Measurements from ENCODE around the gene TOMM20. TPM values are rescaled to one million over a fixed set of nuclear protein-coding genes. Genes with fewer than 3 reads are reported as not detected.
A peak's percentile ranks its signal among the peaks of the same experiment; 100 is the strongest.

TOMM20 gene
- total RNA-seq, 2 donors from 2014 or later: 76.2 to 127 TPM

DNA sequence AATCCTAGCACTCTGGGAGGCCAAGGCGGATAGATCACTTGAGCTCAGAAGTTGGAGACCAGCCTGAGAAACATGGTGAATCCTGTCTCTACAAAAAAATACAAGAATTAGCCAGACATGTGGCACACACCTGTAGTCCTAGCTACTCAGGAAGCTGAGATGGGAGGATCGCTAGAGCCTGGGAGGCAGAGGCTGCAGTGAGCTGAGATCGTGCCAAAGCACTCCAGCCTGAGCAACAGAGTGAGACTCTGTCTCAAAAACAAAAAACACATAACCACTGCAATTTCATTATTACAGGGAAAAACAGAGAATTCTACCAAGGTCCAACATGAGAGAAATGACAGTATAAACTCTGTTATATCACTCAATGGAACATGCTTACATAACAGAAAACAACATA is 4.4 kb upstream of the TOMM20 start:
- no peaks in the 10 kb centered on the region for H3K9me3 ChIP-seq
- H3K27me3 ChIP-seq: no peaks in the 10 kb centered on the region
- H3K4me3 ChIP-seq: no peak overlapping the region
- no peak overlapping the region for H3K9ac ChIP-seq (ENCODE audit: low read depth in 2 of 2, low read length in 2 of 2)
- TF ChIP-seq, protein P1, sequence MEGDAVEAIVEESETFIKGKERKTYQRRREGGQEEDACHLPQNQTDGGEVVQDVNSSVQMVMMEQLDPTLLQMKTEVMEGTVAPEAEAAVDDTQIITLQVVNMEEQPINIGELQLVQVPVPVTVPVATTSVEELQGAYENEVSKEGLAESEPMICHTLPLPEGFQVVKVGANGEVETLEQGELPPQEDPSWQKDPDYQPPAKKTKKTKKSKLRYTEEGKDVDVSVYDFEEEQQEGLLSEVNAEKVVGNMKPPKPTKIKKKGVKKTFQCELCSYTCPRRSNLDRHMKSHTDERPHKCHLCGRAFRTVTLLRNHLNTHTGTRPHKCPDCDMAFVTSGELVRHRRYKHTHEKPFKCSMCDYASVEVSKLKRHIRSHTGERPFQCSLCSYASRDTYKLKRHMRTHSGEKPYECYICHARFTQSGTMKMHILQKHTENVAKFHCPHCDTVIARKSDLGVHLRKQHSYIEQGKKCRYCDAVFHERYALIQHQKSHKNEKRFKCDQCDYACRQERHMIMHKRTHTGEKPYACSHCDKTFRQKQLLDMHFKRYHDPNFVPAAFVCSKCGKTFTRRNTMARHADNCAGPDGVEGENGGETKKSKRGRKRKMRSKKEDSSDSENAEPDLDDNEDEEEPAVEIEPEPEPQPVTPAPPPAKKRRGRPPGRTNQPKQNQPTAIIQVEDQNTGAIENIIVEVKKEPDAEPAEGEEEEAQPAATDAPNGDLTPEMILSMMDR (IDR thresholded peaks at IDR 0.05): no peak
- DNase-seq: no peak
- H3K4me1 ChIP-seq: no peaks in the 10 kb centered on the region
- intact Hi-C loops (cut with DNase I): no loop called here
- no peak overlapping the region for H3K27ac ChIP-seq
- peaks cover 7% of the 10 kb centered on the region for H3K36me3 ChIP-seq

DNA sequence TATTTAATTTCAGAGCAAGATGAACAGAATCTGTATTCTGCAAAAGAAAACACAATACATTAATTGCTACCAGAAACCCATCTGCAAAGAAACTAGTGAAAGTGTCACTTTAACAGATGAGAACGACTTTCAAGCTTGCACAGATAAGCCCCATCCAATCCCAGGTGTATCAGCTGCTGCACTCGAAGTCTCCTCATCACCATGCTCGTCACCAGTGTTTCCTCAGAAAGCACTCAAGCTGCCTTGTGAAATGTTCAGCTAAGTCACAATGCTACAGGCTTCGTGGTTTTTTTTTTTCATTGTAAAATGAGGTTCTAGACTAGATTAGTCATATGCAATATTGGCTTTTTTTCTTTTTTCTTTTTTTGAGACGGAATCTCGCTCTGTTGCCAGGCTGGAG is 3.3 kb upstream of the TOMM20 start:
- Histone ChIP-seq H3K36me3 (peaks cover 7% of the 10 kb centered on the region), H3K27me3 (no peaks in the 10 kb centered on the region), H3K27ac (no peak overlapping the region), H3K9me3 (no peaks in the 10 kb centered on the region), H3K4me1 (no peaks in the 10 kb centered on the region), H3K9ac (ENCODE audit: low read depth in 2 of 2, low read length in 2 of 2) (no peak overlapping the region), H3K4me3 (no peak overlapping the region)
- TF ChIP-seq, protein P1 (IDR thresholded peaks at IDR 0.05): no peak
- no peak for DNase-seq
- intact Hi-C loops (cut with DNase I): no loop called here

DNA sequence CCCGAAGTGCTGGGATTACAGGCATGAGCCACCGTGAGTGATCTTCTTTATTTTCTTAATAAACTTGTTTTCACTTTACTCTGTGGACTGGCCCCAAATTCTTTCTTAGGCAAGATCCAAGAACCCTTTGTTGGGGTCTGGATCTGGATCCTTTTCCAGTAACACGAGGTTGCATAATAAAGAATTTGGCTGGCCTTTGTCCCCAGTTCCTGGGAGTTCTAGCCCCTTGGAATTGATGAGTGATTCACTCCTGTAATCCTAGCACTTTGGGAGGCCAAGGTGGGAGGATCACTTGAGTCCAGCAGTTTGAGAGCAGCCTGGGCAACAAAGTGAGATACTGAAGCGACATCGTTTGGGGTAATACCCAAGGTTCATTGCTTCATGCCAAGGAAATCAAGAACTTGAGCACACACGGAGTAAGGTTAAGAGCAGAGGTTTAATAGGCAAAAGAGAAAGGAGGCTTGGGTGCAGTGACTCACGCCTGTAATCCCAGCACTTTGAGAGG is 2.2 kb upstream of the TOMM20 start:
- no peak for DNase-seq
- H3K27me3 ChIP-seq: no peaks in the 10 kb centered on the region
- peaks cover 5% of the 10 kb centered on the region for H3K4me1 ChIP-seq
- H3K9ac ChIP-seq (ENCODE audit: low read depth in 2 of 2, low read length in 2 of 2): no peak overlapping the region
- TF ChIP-seq, protein P1 (IDR thresholded peaks at IDR 0.05): no peak
- no peaks in the 10 kb centered on the region for H3K9me3 ChIP-seq
- intact Hi-C loops (cut with DNase I): no loop called here
- no peaks in the 10 kb centered on the region for H3K36me3 ChIP-seq
- no peak overlapping the region for H3K4me3 ChIP-seq
- H3K27ac ChIP-seq: no peak overlapping the region

- Histone ChIP-seq H3K4me3 (no peak overlapping the region), H3K9me3 (no peaks in the 10 kb centered on the region), H3K36me3 (no peaks in the 10 kb centered on the region), H3K9ac (ENCODE audit: low read depth in 2 of 2, low read length in 2 of 2) (no peak overlapping the region), H3K4me1 (peaks cover 7% of the 10 kb centered on the region), H3K27me3 (no peaks in the 10 kb centered on the region), H3K27ac (no peak overlapping the region)
- DNase-seq: no peak
- TF ChIP-seq, protein P1 (IDR thresholded peaks at IDR 0.05): no peak
- intact Hi-C loops (cut with DNase I): no loop called here
Measured at GRCh38 chr1:235129774-235130570, 1.3 kb upstream of the TOMM20 start.

DNA sequence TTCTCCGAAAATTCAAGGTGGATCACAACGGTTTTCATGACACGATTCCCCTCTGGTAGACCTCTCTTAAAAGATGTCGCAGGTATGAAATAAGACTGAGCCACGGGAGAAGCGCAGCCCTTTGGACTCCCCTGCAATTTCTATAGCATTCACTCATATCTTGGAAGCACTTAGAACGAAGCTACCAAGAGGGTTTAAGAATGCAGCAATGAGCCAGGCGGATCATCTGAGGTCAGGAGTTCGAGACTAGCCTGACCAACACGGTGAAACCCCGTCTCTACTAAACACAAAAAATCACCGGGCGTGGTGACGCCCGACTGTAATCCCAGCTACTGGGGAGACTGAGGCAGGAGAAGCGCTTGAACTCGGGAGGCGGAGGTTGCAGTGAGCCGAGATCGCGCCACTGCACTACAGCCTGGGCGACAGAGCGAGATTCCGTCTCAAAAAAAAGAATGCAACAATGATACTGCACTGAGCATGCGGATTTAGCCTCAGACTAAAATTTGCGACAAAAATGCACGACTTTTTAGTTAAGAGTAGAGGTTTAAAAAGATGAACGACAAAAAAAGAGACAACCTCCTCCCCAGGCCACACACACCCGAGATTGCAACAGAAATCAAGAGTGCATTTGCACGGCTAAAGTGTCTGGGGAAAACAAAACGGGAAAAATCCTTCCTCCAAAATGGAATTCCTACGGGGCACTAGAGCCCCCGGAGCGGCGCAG is 743 bp downstream of the TOMM20 start:
- TF ChIP-seq, protein P1 (IDR thresholded peaks at IDR 0.05): no peak
- peaks cover 13% of the 10 kb centered on the region for H3K4me1 ChIP-seq
- no peaks in the 10 kb centered on the region for H3K36me3 ChIP-seq
- intact Hi-C loops (cut with DNase I): no loop called here
- no peak for DNase-seq
- peak overlapping the region; percentile 95 to 98 for H3K9ac ChIP-seq (ENCODE audit: low read depth in 2 of 2, low read length in 2 of 2)
- peak overlapping the region; percentile 87 for H3K4me3 ChIP-seq
- H3K27ac ChIP-seq: peak overlapping the region; percentile 79
- H3K27me3 ChIP-seq: no peaks in the 10 kb centered on the region
- H3K9me3 ChIP-seq: no peaks in the 10 kb centered on the region

All from colonic mucosa (tissue), 4 donors.